Measurements from ENCODE around the gene RNF11. TPM values are rescaled to one million over a fixed set of nuclear protein-coding genes. Genes with fewer than 3 reads are reported as not detected.

RNF11 gene
- total RNA-seq, 1 donor from 2014 or later = 100 TPM

DNA sequence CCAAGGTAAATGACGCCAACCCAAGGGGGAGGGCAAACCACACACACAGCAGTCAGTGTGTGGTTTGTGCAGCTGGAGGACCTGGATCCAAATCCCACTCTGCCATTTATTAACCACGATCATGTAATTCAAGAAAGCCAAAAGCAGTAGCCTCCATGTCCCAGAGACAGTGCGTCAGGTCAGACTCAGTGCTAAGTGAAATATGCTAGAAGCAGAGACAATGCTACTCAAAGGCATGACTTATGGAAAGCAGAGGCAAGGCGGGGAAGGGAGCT is 80.7 kb downstream of the RNF11 start:
- Mint-ChIP-seq H3K27ac (ENCODE audit: unreplicated experiment) (no peak overlapping the region), H3K4me1 (ENCODE audit: unreplicated experiment) (peaks cover 8% of the 10 kb centered on the region), H3K27me3 (ENCODE audit: unreplicated experiment) (no peaks in the 10 kb centered on the region), H3K4me3 (ENCODE audit: unreplicated experiment) (no peak overlapping the region), H3K9me3 (ENCODE audit: unreplicated experiment) (no peaks in the 10 kb centered on the region), H3K36me3 (ENCODE audit: unreplicated experiment) (no peaks in the 10 kb centered on the region)
- no peak for DNase-seq (ENCODE audit: extremely low spot score, unreplicated experiment)
- TF ChIP-seq, protein P1, sequence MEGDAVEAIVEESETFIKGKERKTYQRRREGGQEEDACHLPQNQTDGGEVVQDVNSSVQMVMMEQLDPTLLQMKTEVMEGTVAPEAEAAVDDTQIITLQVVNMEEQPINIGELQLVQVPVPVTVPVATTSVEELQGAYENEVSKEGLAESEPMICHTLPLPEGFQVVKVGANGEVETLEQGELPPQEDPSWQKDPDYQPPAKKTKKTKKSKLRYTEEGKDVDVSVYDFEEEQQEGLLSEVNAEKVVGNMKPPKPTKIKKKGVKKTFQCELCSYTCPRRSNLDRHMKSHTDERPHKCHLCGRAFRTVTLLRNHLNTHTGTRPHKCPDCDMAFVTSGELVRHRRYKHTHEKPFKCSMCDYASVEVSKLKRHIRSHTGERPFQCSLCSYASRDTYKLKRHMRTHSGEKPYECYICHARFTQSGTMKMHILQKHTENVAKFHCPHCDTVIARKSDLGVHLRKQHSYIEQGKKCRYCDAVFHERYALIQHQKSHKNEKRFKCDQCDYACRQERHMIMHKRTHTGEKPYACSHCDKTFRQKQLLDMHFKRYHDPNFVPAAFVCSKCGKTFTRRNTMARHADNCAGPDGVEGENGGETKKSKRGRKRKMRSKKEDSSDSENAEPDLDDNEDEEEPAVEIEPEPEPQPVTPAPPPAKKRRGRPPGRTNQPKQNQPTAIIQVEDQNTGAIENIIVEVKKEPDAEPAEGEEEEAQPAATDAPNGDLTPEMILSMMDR (IDR thresholded peaks at IDR 0.05) = no peak

DNA sequence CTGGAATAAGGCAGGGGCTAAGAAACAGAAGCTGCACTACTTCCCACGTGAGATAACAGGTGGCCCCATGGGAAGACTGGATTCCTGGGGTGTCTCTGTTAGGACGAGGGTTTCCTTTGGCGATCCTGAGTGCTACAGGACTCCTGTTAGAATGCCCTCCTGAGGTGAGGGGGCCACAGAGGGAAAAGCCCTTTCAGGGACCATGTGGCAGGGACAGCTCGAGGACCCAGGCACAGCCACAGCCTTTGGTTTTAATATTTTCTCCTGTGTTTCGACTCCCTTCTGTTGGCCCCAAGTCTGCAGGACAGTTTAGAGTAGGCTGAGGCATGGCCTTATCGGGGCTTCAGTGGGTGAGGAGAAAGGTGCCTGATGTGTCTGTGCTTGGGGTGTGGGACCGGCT is 81.7 kb downstream of the RNF11 start:
- Mint-ChIP-seq H3K27me3 (ENCODE audit: unreplicated experiment) (no peaks in the 10 kb centered on the region), H3K27ac (ENCODE audit: unreplicated experiment) (no peak overlapping the region), H3K36me3 (ENCODE audit: unreplicated experiment) (no peaks in the 10 kb centered on the region), H3K4me1 (ENCODE audit: unreplicated experiment) (peaks cover 14% of the 10 kb centered on the region), H3K9me3 (ENCODE audit: unreplicated experiment) (no peaks in the 10 kb centered on the region), H3K4me3 (ENCODE audit: unreplicated experiment) (no peak overlapping the region)
- no peak for DNase-seq (ENCODE audit: extremely low spot score, unreplicated experiment)
- TF ChIP-seq, protein P1 (IDR thresholded peaks at IDR 0.05) = no peak

DNA sequence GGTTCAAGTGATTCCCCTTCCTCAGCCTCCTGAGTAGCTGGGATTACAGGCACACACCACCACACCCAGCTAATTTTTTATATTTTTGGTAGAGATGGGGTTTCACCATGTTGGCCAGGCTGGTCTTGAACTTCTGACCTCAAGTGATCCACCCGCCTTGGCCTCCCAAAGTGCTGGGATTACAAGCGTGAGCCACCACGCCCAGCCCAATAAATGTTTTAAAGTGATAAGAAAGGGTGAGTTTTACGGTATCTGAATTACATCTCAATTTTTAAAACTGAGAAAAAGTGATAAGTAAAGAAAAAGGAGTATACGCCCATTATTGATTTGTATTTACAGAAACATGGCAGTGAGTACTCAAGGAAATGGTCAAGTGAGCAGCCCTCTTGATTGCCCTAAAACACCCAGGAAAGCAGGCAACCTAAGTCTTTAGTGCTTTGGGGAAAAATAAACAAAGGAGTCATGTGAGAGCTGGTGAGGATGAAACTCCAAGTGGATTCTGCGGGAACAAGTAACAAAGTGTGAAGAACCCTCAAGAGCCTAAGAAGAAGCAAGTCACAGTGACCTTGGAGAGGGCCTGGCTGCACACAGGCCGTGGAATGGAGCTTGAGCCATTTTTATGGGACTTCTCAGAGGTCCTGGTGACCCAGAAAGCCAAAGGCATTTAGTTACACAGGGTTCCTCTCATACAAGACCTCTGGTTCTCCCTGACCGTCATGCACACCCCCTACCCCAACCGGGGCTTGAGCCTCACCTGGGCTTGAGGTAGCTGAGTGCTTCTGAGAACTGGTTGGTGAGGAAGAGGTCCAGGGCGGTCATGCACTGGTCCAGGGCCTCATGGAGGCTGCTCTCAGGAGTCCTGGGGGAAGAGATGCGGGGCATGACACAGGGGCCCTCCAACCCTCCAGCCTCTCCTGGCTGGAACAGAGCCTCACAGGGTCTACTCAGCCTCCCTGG is 85.2 kb downstream of the RNF11 start:
- DNase-seq (ENCODE audit: extremely low spot score, unreplicated experiment) = no peak
- TF ChIP-seq, protein P1 (IDR thresholded peaks at IDR 0.05) = no peak
- Mint-ChIP-seq H3K27ac (ENCODE audit: unreplicated experiment) (no peak overlapping the region), H3K9me3 (ENCODE audit: unreplicated experiment) (no peaks in the 10 kb centered on the region), H3K4me1 (ENCODE audit: unreplicated experiment) (peaks cover 20% of the 10 kb centered on the region), H3K4me3 (ENCODE audit: unreplicated experiment) (no peak overlapping the region), H3K27me3 (ENCODE audit: unreplicated experiment) (no peaks in the 10 kb centered on the region), H3K36me3 (ENCODE audit: unreplicated experiment) (no peaks in the 10 kb centered on the region)

- Mint-ChIP-seq H3K4me1 (ENCODE audit: unreplicated experiment) (peaks cover 20% of the 10 kb centered on the region), H3K27ac (ENCODE audit: unreplicated experiment) (no peak overlapping the region), H3K9me3 (ENCODE audit: unreplicated experiment) (no peaks in the 10 kb centered on the region), H3K36me3 (ENCODE audit: unreplicated experiment) (no peaks in the 10 kb centered on the region), H3K4me3 (ENCODE audit: unreplicated experiment) (no peak overlapping the region), H3K27me3 (ENCODE audit: unreplicated experiment) (no peaks in the 10 kb centered on the region)
- TF ChIP-seq, protein P1 (IDR thresholded peaks at IDR 0.05) = no peak
- DNase-seq (ENCODE audit: extremely low spot score, unreplicated experiment) = no peak
Observed at GRCh38 chr1:51321924-51322280, 85.8 kb downstream of the RNF11 start.

GRCh38 chr1:51322417-51323101 is 86.5 kb downstream of the RNF11 start:
- Mint-ChIP-seq H3K4me1 (ENCODE audit: unreplicated experiment) (peaks cover 20% of the 10 kb centered on the region), H3K27ac (ENCODE audit: unreplicated experiment) (no peak overlapping the region), H3K27me3 (ENCODE audit: unreplicated experiment) (no peaks in the 10 kb centered on the region), H3K4me3 (ENCODE audit: unreplicated experiment) (no peak overlapping the region), H3K36me3 (ENCODE audit: unreplicated experiment) (no peaks in the 10 kb centered on the region), H3K9me3 (ENCODE audit: unreplicated experiment) (no peaks in the 10 kb centered on the region)
- TF ChIP-seq, protein P1 (IDR thresholded peaks at IDR 0.05) = no peak
- DNase-seq (ENCODE audit: extremely low spot score, unreplicated experiment) = no peak
